ENCODE results near the gene GSTT4. TPM values are rescaled to one million over a fixed set of nuclear protein-coding genes. Genes with fewer than 3 reads are reported as not detected.

Gene GSTT4
- total and polyA plus RNA-seq, 9 of the 15 experiments (the other 6 are each of a cell fraction or from before 2014, with no cell fraction given), result not detected

DNA sequence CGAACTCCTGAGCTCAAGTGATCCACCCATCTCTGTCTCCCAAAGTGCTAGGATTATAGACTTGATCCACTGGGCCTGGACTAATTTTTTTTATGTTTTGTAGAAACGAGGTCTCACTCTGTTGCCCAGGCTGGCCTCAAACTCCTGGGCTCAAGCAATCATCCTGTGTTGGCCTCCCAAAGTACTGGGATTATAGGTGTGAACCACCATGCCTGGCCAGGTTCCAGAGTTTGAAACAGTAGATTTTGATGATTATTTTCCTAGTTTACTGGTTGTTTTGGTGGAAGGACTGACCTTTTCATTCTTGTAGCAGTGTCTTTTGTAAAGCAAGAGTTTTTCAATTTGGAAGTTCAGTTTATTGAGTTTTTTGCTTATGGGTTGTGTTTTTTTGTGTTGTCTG is 20.8 kb upstream of the GSTT4 start:
- TF ChIP-seq ZNF766 (CRISPR knock-in tag; conservative IDR thresholded peaks at IDR 0.05), result no peak
- TF ChIP-seq NFIC (IDR thresholded peaks at IDR 0.05), result peak; percentile 12; the same call in 1 of the 2 replicates
- Histone ChIP-seq H3K4me2 (ENCODE audit: insufficient read depth, low read length) (no peak overlapping the region), H3K4me1 (replicated peaks in 1 of 2; ENCODE audit: control insufficient read depth in 2 of 2, insufficient read depth in 2 of 2, low read length in 2 of 2) (no peaks in the 10 kb centered on the region; a peak in 2 of 5 replicates), H2AFZ (ENCODE audit: low read depth, low read length) (no peak overlapping the region), H3K79me2 (ENCODE audit: control insufficient read depth, insufficient read depth, low read length) (peaks cover 89% of the 10 kb centered on the region), H3K4me3 (no peak overlapping the region), H3K36me3 (ENCODE audit: control insufficient read depth, insufficient read depth, low read length) (peaks cover 4% of the 10 kb centered on the region; the same call in 1 of the 3 replicates), H4K20me1 (replicated peaks; ENCODE audit: control insufficient read depth, insufficient read depth, low read length) (peaks cover 10% of the 10 kb centered on the region), H3K27me3 (ENCODE audit: control insufficient read depth in 2 of 2, insufficient read depth in 2 of 2, low read length in 2 of 2) (no peaks in the 10 kb centered on the region), H3K9ac (ENCODE audit: insufficient read depth in 1 of 2, low read depth in 2 of 2, low read length in 2 of 2) (no peak overlapping the region), H3K27ac (ENCODE audit: extremely low read depth, low read depth, low read length) (no peak overlapping the region), H3K9me1 (ENCODE audit: control insufficient read depth, insufficient read depth, low read length) (no peaks in the 10 kb centered on the region), H3K9me3 (replicated peaks; ENCODE audit: control insufficient read depth, insufficient read depth, low read depth, low read length) (no peaks in the 10 kb centered on the region)
- ChIA-PET POLR2A (interaction anchor here (1.0 kb wide), 1 partner anchor 9 kb away, joined by 3 read pairs; no protein-coding TSS in a partner anchor), CTCF (ENCODE audit: low intra/inter-chr PET ratio) (no interaction called here)
- in situ Hi-C loops (cut with MboI) (no loop called here), intact Hi-C loops (cut with micrococcal nuclease) (no loop called here)
- DNase-seq (ENCODE audit: extremely low read depth in 1 of 4, low spot score in 3 of 4) (no peak), ATAC-seq (no peak), FAIRE-seq (no peak)
- 86% methylated on average over 1 of the region's 2 CpGs for WGBS (ENCODE audit: insufficient coverage, low coverage, missing lambda C conversion rate)
- no TSS peak for BruUV-seq (replicated peaks)

DNA sequence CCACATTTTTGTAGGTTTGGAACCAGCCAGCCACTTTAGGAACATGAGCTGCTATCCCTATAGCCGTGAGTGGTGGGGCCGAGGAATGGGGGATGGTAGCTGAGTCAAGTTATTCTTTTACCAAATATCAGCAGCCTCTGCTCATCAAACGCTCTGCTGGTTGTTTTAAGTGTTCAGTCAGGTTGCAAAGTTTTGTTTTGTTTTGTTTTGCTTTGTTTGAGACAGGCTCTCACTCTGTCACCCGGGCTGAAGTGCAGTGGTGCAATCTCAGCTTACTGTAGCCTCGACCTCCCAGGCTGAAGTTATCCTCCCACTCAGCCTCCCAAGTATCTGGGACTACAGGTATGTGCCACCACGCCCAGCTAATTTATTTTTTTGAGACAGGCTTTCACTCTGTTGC is 20.2 kb upstream of the GSTT4 start:
- Histone ChIP-seq H2AFZ (ENCODE audit: low read depth, low read length) (no peak overlapping the region), H3K27me3 (ENCODE audit: control insufficient read depth in 2 of 2, insufficient read depth in 2 of 2, low read length in 2 of 2) (no peaks in the 10 kb centered on the region), H3K4me2 (ENCODE audit: insufficient read depth, low read length) (no peak overlapping the region), H3K36me3 (ENCODE audit: control insufficient read depth, insufficient read depth, low read length) (peaks cover 2% of the 10 kb centered on the region; the same call in 1 of the 3 replicates), H3K27ac (ENCODE audit: extremely low read depth, low read depth, low read length) (no peak overlapping the region), H3K4me1 (replicated peaks in 1 of 2; ENCODE audit: control insufficient read depth in 2 of 2, insufficient read depth in 2 of 2, low read length in 2 of 2) (no peaks in the 10 kb centered on the region; a peak in 2 of 5 replicates), H3K4me3 (no peak overlapping the region), H3K79me2 (ENCODE audit: control insufficient read depth, insufficient read depth, low read length) (peaks cover 87% of the 10 kb centered on the region), H4K20me1 (replicated peaks; ENCODE audit: control insufficient read depth, insufficient read depth, low read length) (peaks cover 10% of the 10 kb centered on the region), H3K9me3 (replicated peaks; ENCODE audit: control insufficient read depth, insufficient read depth, low read depth, low read length) (no peaks in the 10 kb centered on the region), H3K9me1 (ENCODE audit: control insufficient read depth, insufficient read depth, low read length) (no peaks in the 10 kb centered on the region), H3K9ac (ENCODE audit: insufficient read depth in 1 of 2, low read depth in 2 of 2, low read length in 2 of 2) (no peak overlapping the region)
- intact Hi-C loops (cut with micrococcal nuclease) (no loop called here), in situ Hi-C loops (cut with MboI) (no loop called here)
- 69% methylated on average over 6 of the region's 6 CpGs for WGBS (ENCODE audit: insufficient coverage, low coverage, missing lambda C conversion rate)
- ATAC-seq (no peak), FAIRE-seq (no peak), DNase-seq (ENCODE audit: extremely low read depth in 1 of 4, low spot score in 3 of 4) (no peak)
- ChIA-PET CTCF (ENCODE audit: low intra/inter-chr PET ratio) (no interaction called here), POLR2A (interaction anchor here (0.8 to 1.0 kb wide), 2 partner anchors 8 to 350 kb away, joined by 3 read pairs; no protein-coding TSS in a partner anchor)
- no TSS peak for BruUV-seq (replicated peaks)
- TF ChIP-seq HDAC1 (IDR thresholded peaks at IDR 0.05) (no peak), ZNF197 (CRISPR knock-in tag; IDR thresholded peaks at IDR 0.05; ENCODE audit: low read depth) (no peak), C11orf30 (IDR thresholded peaks at IDR 0.05; ENCODE audit: low read depth) (no peak), ZEB2 (IDR thresholded peaks at IDR 0.05) (no peak), ZNF699 (CRISPR knock-in tag; IDR thresholded peaks at IDR 0.05; ENCODE audit: insufficient replicate concordance) (no peak), ZNF354B (CRISPR knock-in tag; IDR thresholded peaks at IDR 0.05) (no peak), PCBP2 (IDR thresholded peaks at IDR 0.05; ENCODE audit: low read depth, low read length, poor library complexity, severe bottlenecking) (no peak), ZNF668 (CRISPR knock-in tag; IDR thresholded peaks at IDR 0.05) (no peak), HNRNPK (IDR thresholded peaks at IDR 0.05; ENCODE audit: low read depth, low read length, poor library complexity, severe bottlenecking) (no peak), CHCHD3 (CRISPR knock-in tag; IDR thresholded peaks at IDR 0.05) (no peak), PCBP1 (IDR thresholded peaks at IDR 0.05; ENCODE audit: low read depth, low read length, poor library complexity, severe bottlenecking) (no peak)
- TF ChIP-seq, protein P1, sequence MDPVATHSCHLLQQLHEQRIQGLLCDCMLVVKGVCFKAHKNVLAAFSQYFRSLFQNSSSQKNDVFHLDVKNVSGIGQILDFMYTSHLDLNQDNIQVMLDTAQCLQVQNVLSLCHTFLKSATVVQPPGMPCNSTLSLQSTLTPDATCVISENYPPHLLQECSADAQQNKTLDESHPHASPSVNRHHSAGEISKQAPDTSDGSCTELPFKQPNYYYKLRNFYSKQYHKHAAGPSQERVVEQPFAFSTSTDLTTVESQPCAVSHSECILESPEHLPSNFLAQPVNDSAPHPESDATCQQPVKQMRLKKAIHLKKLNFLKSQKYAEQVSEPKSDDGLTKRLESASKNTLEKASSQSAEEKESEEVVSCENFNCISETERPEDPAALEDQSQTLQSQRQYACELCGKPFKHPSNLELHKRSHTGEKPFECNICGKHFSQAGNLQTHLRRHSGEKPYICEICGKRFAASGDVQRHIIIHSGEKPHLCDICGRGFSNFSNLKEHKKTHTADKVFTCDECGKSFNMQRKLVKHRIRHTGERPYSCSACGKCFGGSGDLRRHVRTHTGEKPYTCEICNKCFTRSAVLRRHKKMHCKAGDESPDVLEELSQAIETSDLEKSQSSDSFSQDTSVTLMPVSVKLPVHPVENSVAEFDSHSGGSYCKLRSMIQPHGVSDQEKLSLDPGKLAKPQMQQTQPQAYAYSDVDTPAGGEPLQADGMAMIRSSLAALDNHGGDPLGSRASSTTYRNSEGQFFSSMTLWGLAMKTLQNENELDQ (CRISPR knock-in tag; IDR thresholded peaks at IDR 0.05; ENCODE audit: borderline replicate concordance), result no peak
- TF ChIP-seq, protein P2, sequence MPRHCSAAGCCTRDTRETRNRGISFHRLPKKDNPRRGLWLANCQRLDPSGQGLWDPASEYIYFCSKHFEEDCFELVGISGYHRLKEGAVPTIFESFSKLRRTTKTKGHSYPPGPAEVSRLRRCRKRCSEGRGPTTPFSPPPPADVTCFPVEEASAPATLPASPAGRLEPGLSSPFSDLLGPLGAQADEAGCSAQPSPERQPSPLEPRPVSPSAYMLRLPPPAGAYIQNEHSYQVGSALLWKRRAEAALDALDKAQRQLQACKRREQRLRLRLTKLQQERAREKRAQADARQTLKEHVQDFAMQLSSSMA (CRISPR knock-in tag; IDR thresholded peaks at IDR 0.05), result no peak

All from K562 (cell line).